KG1 (cell line): ENCODE results near the gene CENPM.

Source experiments
- DNase-seq: peaks from one replicate; lab custom pipeline; 2025; lab: John Stamatoyannopoulos, UW

Gene CENPM

GRCh38 chr22:41899110-41899509 lies 47.8 kb downstream of the CENPM start:
- no peak for DNase-seq

GRCh38 chr22:41898645-41899044 lies 48.3 kb downstream of the CENPM start:
- DNase-seq = no peak

- no peak for DNase-seq
These were observed 53.2 kb downstream of the CENPM start for GRCh38 chr22:41893591-41894375.

- no peak for DNase-seq
These were observed 54.2 kb downstream of the CENPM start for GRCh38 chr22:41892721-41893120.

- no peak for DNase-seq
These were observed 55.5 kb downstream of the CENPM start for GRCh38 chr22:41891407-41891806.
